NCI-H2227 treated with DMSO at 0.1 percent for 48 hours (cell line): ENCODE measurements around the gene PDE10A.
"Not testable (repeated sequence)": the region's sequence is repeated elsewhere in the genome, so short reads cannot be mapped to it uniquely, and the experiment has no call there.

Experiments used
- DNase-seq: peaks from one replicate; lab custom pipeline; 2025; lab: John Stamatoyannopoulos, UW

Gene PDE10A

GRCh38 chr6:165551828-165552227 lies 111.2 kb downstream of the PDE10A start:
- no peak for DNase-seq

- no peak for DNase-seq
These were observed 114.6 kb downstream of the PDE10A start for GRCh38 chr6:165548450-165548849.

- DNase-seq, result no peak
These were observed 117.2 kb downstream of the PDE10A start for GRCh38 chr6:165545806-165546205.

GRCh38 chr6:165543781-165544180 lies 119.3 kb downstream of the PDE10A start:
- no peak for DNase-seq

GRCh38 chr6:165536911-165537310 lies 126.1 kb downstream of the PDE10A start:
- DNase-seq, result no peak

GRCh38 chr6:165519316-165519715 lies 143.7 kb downstream of the PDE10A start:
- DNase-seq, result no peak

- no peak for DNase-seq
These were observed 146.9 kb downstream of the PDE10A start for GRCh38 chr6:165515963-165516624.

GRCh38 chr6:165514621-165515020 lies 148.4 kb downstream of the PDE10A start:
- DNase-seq, result no peak

- DNase-seq, result no peak
These were observed 151.2 kb downstream of the PDE10A start for GRCh38 chr6:165511807-165512206.

- no peak for DNase-seq
These were observed 154.6 kb downstream of the PDE10A start for GRCh38 chr6:165508321-165508869.

GRCh38 chr6:165506657-165507056 lies 156.4 kb downstream of the PDE10A start:
- DNase-seq, result no peak

- DNase-seq, result not testable (repeated sequence)
These were observed 162.7 kb downstream of the PDE10A start for GRCh38 chr6:165500214-165500907.

- DNase-seq, result no peak
These were observed 165.6 kb downstream of the PDE10A start for GRCh38 chr6:165497472-165497871.

GRCh38 chr6:165488624-165489295 lies 174.3 kb downstream of the PDE10A start:
- no peak for DNase-seq

GRCh38 chr6:165487950-165488349 lies 175.1 kb downstream of the PDE10A start:
- DNase-seq, result no peak

- no peak for DNase-seq
These were observed 175.7 kb downstream of the PDE10A start for GRCh38 chr6:165487347-165487746.

- no peak for DNase-seq
These were observed 176.6 kb downstream of the PDE10A start for GRCh38 chr6:165486183-165487137.

GRCh38 chr6:165484178-165484889 lies 178.7 kb downstream of the PDE10A start:
- no peak for DNase-seq

- no peak for DNase-seq
These were observed 181.1 kb downstream of the PDE10A start for GRCh38 chr6:165481921-165482320.

- no peak for DNase-seq
These were observed 182.1 kb downstream of the PDE10A start for GRCh38 chr6:165480916-165481315.

GRCh38 chr6:165478581-165478980 lies 184.5 kb downstream of the PDE10A start:
- no peak for DNase-seq
